Breast epithelium (tissue), 3 donors: ENCODE measurements around the gene PP2D1.

Source experiments
- POLR2A ChIP-seq: fragments of 450-650 bp; IDR thresholded peaks from one replicate; pipeline ENCODE4 v1.6.1; 2016; ENCODE audit warnings: antibody characterized with exemption, mild to moderate bottlenecking, moderate library complexity
- TF ChIP-seq, protein P1 (sequence below), 3 donors: fragments of 450-650 bp; IDR thresholded peaks; one replicate each; pipeline ENCODE4 v1.5.1; 2016 to 2017; ENCODE audit warnings: antibody characterized with exemption in 3 of 3, mild to moderate bottlenecking in 3 of 3, moderate library complexity in 3 of 3

- TF ChIP-seq POLR2A = no peak
- TF ChIP-seq, protein P1, sequence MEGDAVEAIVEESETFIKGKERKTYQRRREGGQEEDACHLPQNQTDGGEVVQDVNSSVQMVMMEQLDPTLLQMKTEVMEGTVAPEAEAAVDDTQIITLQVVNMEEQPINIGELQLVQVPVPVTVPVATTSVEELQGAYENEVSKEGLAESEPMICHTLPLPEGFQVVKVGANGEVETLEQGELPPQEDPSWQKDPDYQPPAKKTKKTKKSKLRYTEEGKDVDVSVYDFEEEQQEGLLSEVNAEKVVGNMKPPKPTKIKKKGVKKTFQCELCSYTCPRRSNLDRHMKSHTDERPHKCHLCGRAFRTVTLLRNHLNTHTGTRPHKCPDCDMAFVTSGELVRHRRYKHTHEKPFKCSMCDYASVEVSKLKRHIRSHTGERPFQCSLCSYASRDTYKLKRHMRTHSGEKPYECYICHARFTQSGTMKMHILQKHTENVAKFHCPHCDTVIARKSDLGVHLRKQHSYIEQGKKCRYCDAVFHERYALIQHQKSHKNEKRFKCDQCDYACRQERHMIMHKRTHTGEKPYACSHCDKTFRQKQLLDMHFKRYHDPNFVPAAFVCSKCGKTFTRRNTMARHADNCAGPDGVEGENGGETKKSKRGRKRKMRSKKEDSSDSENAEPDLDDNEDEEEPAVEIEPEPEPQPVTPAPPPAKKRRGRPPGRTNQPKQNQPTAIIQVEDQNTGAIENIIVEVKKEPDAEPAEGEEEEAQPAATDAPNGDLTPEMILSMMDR (IDR thresholded peaks at IDR 0.05) = no peak
These were observed 45.6 kb upstream of the PP2D1 start for GRCh38 chr3:20057612-20058180.
